CD14-positive monocyte (primary cell): ENCODE results near the gene PTGDR. TPM values are rescaled to one million over a fixed set of nuclear protein-coding genes. Genes with fewer than 3 reads are reported as not detected.
A peak's percentile ranks its signal among the peaks of the same experiment; 100 is the strongest.

Experiments used
- DNase-seq, 3 donors: peaks; one replicate each; pipeline ENCODE4 v3.0.0-alpha.2; 2011 to 2022
- H2AFZ ChIP-seq: 2 replicates; pipeline ENCODE4 v1.6.0; 2012; ENCODE audit warnings: mild to moderate bottlenecking, low read depth, low read length, inconsistent platforms; ENCODE audit not compliant: insufficient read depth, poor library complexity, severe bottlenecking
- H3K27ac ChIP-seq, 2 donors: 1 replicate in 1 of 2; 2 replicates in 1 of 2; pipeline ENCODE4 v1.5.1; 2012 to 2013; ENCODE audit warnings: low read length in 2 of 2, control low read depth in 1 of 2, inconsistent platforms in 1 of 2, low read depth in 1 of 2, mild to moderate bottlenecking in 1 of 2
- H3K27me3 ChIP-seq, 2 donors: one replicate each; pipeline versions ENCODE4 v1.6.0 to v1.6.1; 2011 to 2013; ENCODE audit warnings: low read length in 2 of 2; ENCODE audit not compliant: control insufficient read depth in 2 of 2, insufficient read depth in 2 of 2
- H3K36me3 ChIP-seq, 2 donors: replicated peaks in 1 of 2; 1 replicate in 1 of 2; 2 replicates in 1 of 2; pipeline versions ENCODE4 v1.5.1 to v1.6.1; 2012 to 2013; ENCODE audit warnings: low read length in 2 of 2, control low read depth in 1 of 2, inconsistent platforms in 1 of 2, mild to moderate bottlenecking in 1 of 2; ENCODE audit not compliant: insufficient read depth in 2 of 2, control insufficient read depth in 1 of 2
- H3K4me1 ChIP-seq, 2 donors: 1 replicate in 1 of 2; 2 replicates in 1 of 2; pipeline versions ENCODE4 v1.5.1 to v1.6.1; 2012 to 2013; ENCODE audit warnings: low read length in 2 of 2, control low read depth in 1 of 2, inconsistent platforms in 1 of 2, mild to moderate bottlenecking in 1 of 2, moderate library complexity in 1 of 2; ENCODE audit not compliant: insufficient read depth in 2 of 2, control insufficient read depth in 1 of 2
- H3K4me2 ChIP-seq: replicated peaks from 2 replicates; pipeline ENCODE3; 2012; ENCODE audit warnings: low read length, moderate library complexity, mild to moderate bottlenecking; ENCODE audit not compliant: poor library complexity, severe bottlenecking; ENCODE audit errors: extremely low read depth
- H3K4me3 ChIP-seq, 3 experiments: fragments of 200-600 bp in 1 of 3; sonication (generic) in 1 of 3; replicated peaks in 1 of 3; 1 replicate in 2 of 3; 2 replicates in 1 of 3; pipeline ENCODE4 v1.5.1; 2011 to 2013; ENCODE audit warnings: low read length in 3 of 3, mild to moderate bottlenecking in 3 of 3, control low read depth in 2 of 3, low read depth in 2 of 3, inconsistent platforms in 1 of 3, moderate library complexity in 1 of 3
- H3K79me2 ChIP-seq: 2 replicates; pipeline ENCODE4 v1.6.0; 2012; ENCODE audit warnings: mild to moderate bottlenecking, control low read depth, inconsistent platforms, low read length, moderate library complexity; ENCODE audit not compliant: insufficient read depth
- H3K9ac ChIP-seq: 2 replicates; pipeline ENCODE4 v1.6.0; 2017; ENCODE audit warnings: low read length, mild to moderate bottlenecking; ENCODE audit not compliant: insufficient read depth, poor library complexity, severe bottlenecking
- H3K9me3 ChIP-seq, 2 donors: replicated peaks in 1 of 2; 1 replicate in 1 of 2; 2 replicates in 1 of 2; pipeline versions ENCODE4 v1.5.1 to v1.6.1; 2012 to 2013; ENCODE audit warnings: low read length in 2 of 2, control low read depth in 1 of 2; ENCODE audit not compliant: control insufficient read depth in 1 of 2, insufficient read depth in 1 of 2
- H4K20me1 ChIP-seq: 2 replicates; pipeline ENCODE4 v1.6.0; 2012; ENCODE audit warnings: mild to moderate bottlenecking, low read length, control low read depth, moderate library complexity; ENCODE audit not compliant: insufficient read depth
- H3K27ac Mint-ChIP-seq, 7 donors: one replicate each; pipeline ENCODE4 v1.8.0; 2020; ENCODE audit warnings: mild to moderate bottlenecking in 7 of 7, mixed read lengths in 7 of 7, moderate library complexity in 6 of 7, inconsistent platforms in 2 of 7
- H3K27me3 Mint-ChIP-seq, 3 donors: one replicate each; pipeline ENCODE4 v1.8.0; 2021 to 2022; ENCODE audit warnings: low read depth in 3 of 3, mild to moderate bottlenecking in 3 of 3, mixed read lengths in 3 of 3, moderate library complexity in 3 of 3, inconsistent platforms in 1 of 3
- H3K36me3 Mint-ChIP-seq, 2 donors: one replicate each; pipeline ENCODE4 v1.8.0; 2020; ENCODE audit warnings: mixed read lengths in 2 of 2, inconsistent platforms in 1 of 2, mild to moderate bottlenecking in 1 of 2
- H3K4me1 Mint-ChIP-seq: one replicate; pipeline ENCODE4 v1.8.0; 2020; ENCODE audit warnings: mild to moderate bottlenecking, mixed read lengths
- H3K4me3 Mint-ChIP-seq, 2 donors: one replicate each; pipeline ENCODE4 v1.8.0; 2020; ENCODE audit warnings: mild to moderate bottlenecking in 2 of 2, mixed read lengths in 2 of 2, moderate library complexity in 1 of 2
- H3K9me3 Mint-ChIP-seq, 7 donors: one replicate each; pipeline ENCODE4 v1.8.0; 2020 to 2022; ENCODE audit warnings: mixed read lengths in 7 of 7, mild to moderate bottlenecking in 6 of 7, moderate library complexity in 6 of 7, inconsistent platforms in 2 of 7
- CTCF ChIP-seq: fragments of 200-600 bp; IDR thresholded peaks from one replicate; pipeline ENCODE4 v1.8.0; 2022; ENCODE audit warnings: antibody characterized with exemption, mild to moderate bottlenecking
- WGBS: methylation state at CpG from one replicate; pipeline ENCODE4 v1.1.5; 2013; ENCODE audit warnings: missing lambda C conversion rate; ENCODE audit not compliant: insufficient coverage; 5-methylcytosine and 5-hydroxymethylcytosine counted together
- intact Hi-C, 2 donors: fragments of 100-400 bp; cut with micrococcal nuclease; formaldehyde crosslinking; loops; one replicate each; pipeline versions ENCODE4 v1.15.0 to v1.15.1; 2023
- polyA plus RNA-seq, 3 donors: library from polyadenylated mRNA; depleted of rRNA in 1 of 3; unstranded in 2 of 3; stranded (reverse) in 1 of 3; fragments of 300-500 nt in 2 of 3; fragments of >200 nt in 1 of 3; fragmentation: Illumina TruSeq in 2 of 3; gene quantifications; 1 replicate in 2 of 3; 2 replicates in 1 of 3; pipeline ENCODE4 v1.2.3, GENCODE V29; 2012 to 2021

Gene PTGDR
- polyA plus RNA-seq, 3 donors: not detected

DNA sequence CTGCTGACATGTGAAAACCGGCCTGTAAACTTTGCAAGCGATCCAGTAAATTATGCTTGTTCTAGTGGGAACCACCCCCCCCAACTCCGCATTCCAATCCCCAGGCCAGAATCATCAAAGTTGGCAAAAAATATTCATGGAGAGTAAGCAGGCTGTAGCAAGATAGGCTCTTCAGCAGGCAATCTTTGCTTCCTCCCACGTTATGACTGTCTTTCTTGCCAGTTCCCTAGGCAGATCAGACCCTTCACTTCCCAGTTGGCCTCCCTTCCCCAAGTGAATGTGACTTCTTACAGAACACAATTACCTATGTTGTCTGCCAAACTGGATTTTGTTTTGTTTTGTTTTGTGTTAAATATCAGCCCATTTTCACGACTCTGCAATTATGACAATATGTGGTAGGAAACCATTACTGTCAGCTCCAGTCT, 45.4 kb downstream of the PTGDR start:
- TF ChIP-seq CTCF: no peak
- 0% methylated on average over 1 of the region's 5 CpGs for WGBS
- Histone ChIP-seq H3K9me3 (no peaks in the 10 kb centered on the region), H3K4me3 (peak overlapping the region; percentile 62 to 85 (median 85)), H3K4me1 (peaks cover 80 to 85% of the 10 kb centered on the region in 2 donors), H3K36me3 (no peaks in the 10 kb centered on the region), H3K9ac (peak overlapping the region; percentile 98), H3K27ac (peak overlapping the region; percentile 37 to 97), H2AFZ (no peak overlapping the region), H4K20me1 (no peaks in the 10 kb centered on the region), H3K79me2 (peaks cover 77% of the 10 kb centered on the region), H3K4me2 (peak overlapping the region; percentile 75), H3K27me3 (no peaks in the 10 kb centered on the region)
- intact Hi-C loops: loop anchor here in 1 of 2 donors (2.0 to 10.0 kb wide), 5 partner anchors 14 to 382 kb away; partner anchors contain the start of genes ERO1A, GPR137C and TXNDC16
- Mint-ChIP-seq H3K4me1 (peaks cover 79% of the 10 kb centered on the region), H3K9me3 (peaks cover 0 to 4% (median 0%) of the 10 kb centered on the region in 7 donors), H3K27me3 (peaks cover 0 to 7% (median 2%) of the 10 kb centered on the region in 3 donors), H3K27ac (peak overlapping the region; percentile 98 to 100 (median 99)), H3K36me3 (peaks cover 13 to 35% of the 10 kb centered on the region in 2 donors), H3K4me3 (peak overlapping the region; percentile 99 to 100)
- DNase-seq: peak; percentile 53 to 73 (median 69)

- no peaks in the 10 kb centered on the region for H3K9me3 ChIP-seq
- H3K4me1 Mint-ChIP-seq: peaks cover 78% of the 10 kb centered on the region
- no peaks in the 10 kb centered on the region for H4K20me1 ChIP-seq
- peaks cover 0 to 4% (median 0%) of the 10 kb centered on the region in 7 donors for H3K9me3 Mint-ChIP-seq
- peaks cover 79 to 83% of the 10 kb centered on the region in 2 donors for H3K4me1 ChIP-seq
- peak overlapping the region; percentile 75 for H3K4me2 ChIP-seq
- peaks cover 82% of the 10 kb centered on the region for H3K79me2 ChIP-seq
- no peak for TF ChIP-seq CTCF
- peak overlapping the region; percentile 99 to 100 for H3K4me3 Mint-ChIP-seq
- H3K36me3 ChIP-seq: no peaks in the 10 kb centered on the region
- H3K9ac ChIP-seq: peak overlapping the region; percentile 98
- peak overlapping the region; percentile 62 to 85 (median 85) for H3K4me3 ChIP-seq
- peak overlapping the region; percentile 62 for H2AFZ ChIP-seq
- H3K27ac Mint-ChIP-seq: peak overlapping the region; percentile 98 to 100 (median 99)
- 40% methylated on average over 2 of the region's 10 CpGs for WGBS
- H3K27ac ChIP-seq: peak overlapping the region; percentile 87 to 97
- intact Hi-C loops: loop anchor here in 1 of 2 donors (2.0 to 10.0 kb wide), 5 partner anchors 13 to 381 kb away; partner anchors contain the start of genes ERO1A, GPR137C and TXNDC16
- peaks cover 0 to 5% (median 2%) of the 10 kb centered on the region in 3 donors for H3K27me3 Mint-ChIP-seq
- H3K27me3 ChIP-seq: no peaks in the 10 kb centered on the region
- peaks cover 16 to 37% of the 10 kb centered on the region in 2 donors for H3K36me3 Mint-ChIP-seq
- DNase-seq: peak in 1 of 3 donors; percentile 21
These were observed 46.0 kb downstream of the PTGDR start for GRCh38 chr14:52313462-52313861.
